Stimulated activated CD8-positive, alpha-beta memory T cell treated with anti-CD3 and anti-CD28 coated beads, Interleukin-4, amount 100 ng/mL, for 48 hours (primary cell): ENCODE results near the gene ZNF280B.
"Not testable (repeated sequence)": the region's sequence is repeated elsewhere in the genome, so short reads cannot be mapped to it uniquely, and the experiment has no call there.

Experiments
- DNase-seq: peaks from one replicate; pipeline ENCODE4 v3.0.0-alpha.2; 2020

The ZNF280B gene

GRCh38 chr22:22462813-22463567 lies 45.6 kb downstream of the ZNF280B start:
- DNase-seq = no peak

DNA sequence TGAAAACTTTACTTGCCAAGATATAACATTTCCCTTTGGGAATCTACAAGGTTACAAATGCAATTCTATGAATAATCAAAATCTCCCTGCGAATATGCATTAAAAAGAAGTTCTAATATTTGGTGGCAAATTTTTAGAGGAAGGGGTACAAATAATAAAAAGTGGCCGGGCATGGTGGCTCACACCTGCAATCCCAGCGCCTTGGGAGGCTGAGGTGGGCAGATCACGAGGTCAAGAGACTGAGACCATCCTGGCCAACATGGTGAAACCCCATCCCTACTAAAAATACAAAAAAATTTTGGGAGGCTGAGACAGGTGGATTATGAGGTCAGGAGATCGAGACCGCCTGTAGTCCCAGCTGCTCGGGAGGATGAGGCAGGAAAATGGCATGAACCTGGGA lies 47.0 kb downstream of the ZNF280B start:
- no peak for DNase-seq

- no peak for DNase-seq
Measured at GRCh38 chr22:22461111-22461510, 47.4 kb downstream of the ZNF280B start.

DNA sequence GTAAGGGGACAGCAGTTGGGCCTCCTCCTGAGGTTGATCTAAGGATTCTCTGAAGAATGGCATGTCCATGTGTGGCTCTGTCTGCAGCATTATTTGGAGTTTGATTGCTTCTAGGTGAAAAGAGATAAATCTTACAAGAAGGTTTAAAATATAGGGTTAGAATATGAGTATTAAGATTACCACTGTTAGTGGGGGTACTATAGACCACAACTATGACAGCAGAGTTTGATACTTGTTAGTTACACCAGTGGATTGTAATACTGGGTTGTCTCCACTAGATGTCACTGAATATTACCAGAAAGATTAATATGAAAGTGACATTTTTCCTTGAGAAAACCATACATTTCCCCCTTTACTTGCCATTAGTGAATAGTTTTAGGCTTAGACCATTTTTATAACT lies 47.9 kb downstream of the ZNF280B start:
- DNase-seq = no peak

GRCh38 chr22:22460060-22460459 lies 48.5 kb downstream of the ZNF280B start:
- DNase-seq = no peak

DNA sequence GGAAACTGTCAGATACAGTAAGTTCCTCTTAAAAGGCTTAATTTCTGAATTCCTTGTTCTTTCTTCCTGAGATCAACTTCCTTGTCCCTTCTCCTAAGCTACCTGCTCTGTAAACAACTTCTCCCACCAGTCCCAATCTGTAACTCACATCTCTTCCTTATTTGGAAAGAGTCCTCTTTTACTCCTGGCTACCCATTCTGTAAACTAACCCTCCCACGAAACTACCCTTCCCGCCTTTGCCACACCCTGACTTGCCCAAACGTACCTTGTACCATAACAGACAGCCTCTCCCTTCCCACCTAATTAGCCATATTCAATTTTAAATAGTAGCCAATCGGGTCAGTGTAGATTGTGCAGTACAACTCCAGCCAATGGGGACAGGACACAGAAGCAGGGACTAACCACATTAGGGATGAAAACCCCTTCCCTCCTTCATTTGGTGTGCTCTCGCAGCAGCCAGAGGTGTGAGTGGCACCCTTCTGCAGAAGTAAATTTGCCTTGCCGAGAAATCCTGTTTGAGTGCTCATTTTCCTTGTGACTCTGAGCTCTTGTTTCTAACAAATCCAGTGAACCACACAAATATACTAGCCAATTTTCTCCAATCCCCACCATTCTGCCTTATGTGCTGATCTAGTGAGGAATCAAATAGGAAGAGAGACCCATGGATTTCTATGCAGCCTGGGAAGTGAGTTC lies 49.5 kb downstream of the ZNF280B start:
- no peak for DNase-seq

- no peak for DNase-seq
Measured at GRCh38 chr22:22458387-22458786, 50.2 kb downstream of the ZNF280B start.

DNA sequence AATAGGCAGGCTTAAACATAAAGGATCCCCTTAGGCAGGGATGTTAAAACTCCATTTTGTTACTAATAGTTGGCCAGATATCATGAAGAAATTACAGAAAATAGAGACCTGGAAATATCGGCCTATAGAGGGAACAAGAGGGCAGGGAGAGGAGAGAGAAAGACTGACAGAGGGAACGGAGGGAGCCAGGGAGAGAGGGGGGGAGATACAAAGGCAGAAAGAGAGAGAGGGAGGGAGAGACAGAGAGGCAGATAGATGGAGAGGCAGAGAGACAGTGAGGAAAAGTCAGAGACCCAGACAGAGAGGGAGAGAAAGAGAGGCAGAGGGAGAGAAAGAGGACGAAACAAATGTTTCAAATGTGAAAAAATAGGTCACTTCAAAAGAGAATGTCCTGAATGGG lies 53.5 kb downstream of the ZNF280B start:
- DNase-seq = no peak

DNA sequence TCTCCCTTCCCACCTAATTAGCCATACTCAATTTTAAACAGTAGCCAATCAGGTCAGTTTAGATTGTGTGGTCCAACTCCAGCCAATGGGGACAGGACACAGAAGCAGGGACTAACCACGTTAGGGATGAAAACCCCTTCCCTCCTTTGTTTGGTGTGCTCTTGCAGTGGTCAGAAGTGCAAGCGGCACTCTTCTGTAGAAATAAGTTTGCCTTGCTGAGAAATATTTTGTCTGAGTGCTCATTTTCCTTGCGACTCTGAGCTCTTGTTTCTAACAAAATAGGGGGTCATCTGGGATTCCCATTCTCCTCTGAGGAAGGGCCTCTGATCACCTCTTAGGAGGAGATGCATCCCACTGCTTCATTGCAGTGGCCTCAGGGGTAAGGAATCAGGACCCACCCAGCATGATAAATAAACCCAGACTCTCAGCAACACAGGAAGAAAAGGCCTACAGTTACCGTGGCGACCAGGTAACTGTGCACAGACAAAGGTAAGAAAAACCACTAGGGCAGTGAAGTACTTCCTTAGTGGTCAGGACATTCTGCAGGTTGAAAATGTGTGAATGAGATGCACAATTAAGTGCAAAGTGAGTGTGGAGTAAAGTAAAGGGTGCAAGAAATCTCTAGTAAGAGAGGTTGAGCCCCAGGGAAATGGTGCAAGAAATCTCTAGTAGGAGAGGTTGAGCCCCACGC lies 55.4 kb downstream of the ZNF280B start:
- DNase-seq = no peak

DNA sequence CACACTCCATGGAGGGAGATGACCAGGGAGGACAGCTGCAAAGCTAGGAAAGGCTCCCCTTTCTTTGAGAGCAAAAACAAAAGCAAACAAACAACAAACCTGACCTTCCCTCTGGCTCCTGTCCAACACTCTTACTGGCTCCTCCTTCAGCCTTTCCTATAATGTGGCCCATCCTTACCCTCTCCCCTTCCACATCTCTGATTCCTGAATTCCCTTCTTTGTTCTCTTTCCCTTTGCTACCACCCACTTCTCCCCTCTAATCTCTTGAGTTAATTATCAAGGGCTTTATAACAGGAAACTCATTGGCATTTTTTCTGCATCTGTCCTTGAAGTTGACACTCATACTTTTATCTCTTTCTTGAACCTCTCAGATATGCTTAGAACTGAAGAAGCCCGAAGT lies 56.3 kb downstream of the ZNF280B start:
- no peak for DNase-seq

- DNase-seq = no peak
Measured at GRCh38 chr22:22450343-22450839, 58.2 kb downstream of the ZNF280B start.

- DNase-seq = no peak
Measured at GRCh38 chr22:22449819-22450218, 58.7 kb downstream of the ZNF280B start.

- no peak for DNase-seq
Measured at GRCh38 chr22:22446517-22446916, 62.0 kb downstream of the ZNF280B start.

GRCh38 chr22:22444007-22444589 lies 64.4 kb downstream of the ZNF280B start:
- DNase-seq = not testable (repeated sequence)

- no peak for DNase-seq
Measured at GRCh38 chr22:22442928-22443709, 65.4 kb downstream of the ZNF280B start.

DNA sequence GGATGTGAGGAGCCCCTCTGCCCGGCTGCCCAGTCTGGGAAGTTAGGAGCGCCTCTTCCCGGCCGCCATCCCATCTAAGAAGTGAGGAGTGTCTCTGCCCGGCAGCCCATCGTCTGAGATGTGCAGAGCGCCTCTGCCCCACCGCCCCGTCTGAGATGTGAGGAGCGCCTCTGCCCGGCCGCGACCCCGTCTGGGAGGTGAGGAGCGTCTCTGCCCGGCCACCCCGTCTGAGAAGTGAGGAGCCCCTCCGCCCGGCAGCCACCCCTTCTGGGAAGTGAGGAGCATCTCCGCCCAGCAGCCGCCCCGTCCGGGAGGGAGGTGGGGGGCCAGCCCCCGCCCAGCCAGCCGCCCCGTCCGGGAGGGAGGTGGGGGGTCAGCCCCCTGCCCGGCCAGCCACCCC lies 66.9 kb downstream of the ZNF280B start:
- not testable (repeated sequence) for DNase-seq

GRCh38 chr22:22440188-22440587 lies 68.4 kb downstream of the ZNF280B start:
- no peak for DNase-seq
